Lung (tissue), 12 donors: Measurements from ENCODE around the gene CRYBA4. TPM values are rescaled to one million over a fixed set of nuclear protein-coding genes. Genes with fewer than 3 reads are reported as not detected.

Experiments
- ATAC-seq: fragments of 200-7000 bp; cut with Tn5 transposase; one replicate; pipeline ENCODE4 v1.9.1; 2020; ENCODE audit warnings: moderate number of reproducible peaks; ENCODE audit not compliant: insufficient read depth, low FRiP score
- DNase-seq, 3 donors: peaks; one replicate each; pipeline ENCODE4 v3.0.0-alpha.2; 2013 to 2017
- H3K27ac ChIP-seq, 2 donors: one replicate each; pipeline ENCODE4 v1.5.1; 2013; ENCODE audit warnings: mild to moderate bottlenecking in 2 of 2, moderate library complexity in 2 of 2, control low read depth in 1 of 2, inconsistent platforms in 1 of 2, low read depth in 1 of 2, low read length in 1 of 2
- H3K27me3 ChIP-seq, 3 donors: one replicate each; pipeline ENCODE4 v1.5.1; 2013; ENCODE audit warnings: low read length in 2 of 3; ENCODE audit not compliant: control insufficient read depth in 3 of 3, insufficient read depth in 3 of 3
- H3K36me3 ChIP-seq, 4 donors: one replicate each; pipeline ENCODE4 v1.5.1; 2013; ENCODE audit warnings: low read length in 4 of 4, mild to moderate bottlenecking in 1 of 4, moderate library complexity in 1 of 4; ENCODE audit not compliant: control insufficient read depth in 4 of 4, insufficient read depth in 4 of 4
- H3K4me1 ChIP-seq, 5 donors: one replicate each; pipeline ENCODE4 v1.5.1; 2013; ENCODE audit warnings: low read length in 5 of 5, mild to moderate bottlenecking in 2 of 5, moderate library complexity in 1 of 5; ENCODE audit not compliant: control insufficient read depth in 5 of 5, insufficient read depth in 5 of 5
- H3K4me3 ChIP-seq: one replicate; pipeline ENCODE4 v1.5.1; 2013; ENCODE audit warnings: mild to moderate bottlenecking, control low read depth, moderate library complexity
- H3K9ac ChIP-seq, 2 donors: one replicate each; pipeline ENCODE4 v1.5.1; 2013; ENCODE audit warnings: low read length in 2 of 2, control low read depth in 1 of 2; ENCODE audit not compliant: insufficient read depth in 1 of 2
- H3K9me3 ChIP-seq, 4 donors: one replicate each; pipeline ENCODE4 v1.5.1; 2013; ENCODE audit warnings: low read length in 3 of 4, mild to moderate bottlenecking in 1 of 4, moderate library complexity in 1 of 4; ENCODE audit not compliant: control insufficient read depth in 4 of 4, insufficient read depth in 3 of 4
- WGBS, 2 donors: extraction: QIAGEN DNeasy Blood & Tissue Kit; methylation state at CpG; one replicate each; pipeline ENCODE4 v1.1.7; 2013; 5-methylcytosine and 5-hydroxymethylcytosine counted together
- polyA plus RNA-seq, 2 donors: library from polyadenylated mRNA; stranded (reverse); fragments of 200-250 nt; gene quantifications; one replicate each; pipeline ENCODE4 v1.2.1, GENCODE V29; 2013
- total RNA-seq, 2 donors: library from RNA; depleted of rRNA in 1 of 2; stranded (reverse); fragments of >200 nt in 1 of 2; gene quantifications; one replicate each; pipeline ENCODE4 v1.2.1, GENCODE V29; 2014 to 2021
- TF ChIP-seq, protein P1 (sequence below): IDR thresholded peaks from 2 replicates; pipeline ENCODE4 v1.5.1; 2012; ENCODE audit warnings: mild to moderate bottlenecking; ENCODE audit errors: control extremely low read depth, extremely low read depth
- donor health status: control.
- donor health status: control.
- donor health status: Bipolar disorder and iron deficiency.
- donor health status: healthy.
- donor health status: DM: yes; HTN: yes; CAD: no.

The CRYBA4 gene
- total and polyA plus RNA-seq, 4 donors = 0.06 to 0.22 TPM; not detected in 2

DNA sequence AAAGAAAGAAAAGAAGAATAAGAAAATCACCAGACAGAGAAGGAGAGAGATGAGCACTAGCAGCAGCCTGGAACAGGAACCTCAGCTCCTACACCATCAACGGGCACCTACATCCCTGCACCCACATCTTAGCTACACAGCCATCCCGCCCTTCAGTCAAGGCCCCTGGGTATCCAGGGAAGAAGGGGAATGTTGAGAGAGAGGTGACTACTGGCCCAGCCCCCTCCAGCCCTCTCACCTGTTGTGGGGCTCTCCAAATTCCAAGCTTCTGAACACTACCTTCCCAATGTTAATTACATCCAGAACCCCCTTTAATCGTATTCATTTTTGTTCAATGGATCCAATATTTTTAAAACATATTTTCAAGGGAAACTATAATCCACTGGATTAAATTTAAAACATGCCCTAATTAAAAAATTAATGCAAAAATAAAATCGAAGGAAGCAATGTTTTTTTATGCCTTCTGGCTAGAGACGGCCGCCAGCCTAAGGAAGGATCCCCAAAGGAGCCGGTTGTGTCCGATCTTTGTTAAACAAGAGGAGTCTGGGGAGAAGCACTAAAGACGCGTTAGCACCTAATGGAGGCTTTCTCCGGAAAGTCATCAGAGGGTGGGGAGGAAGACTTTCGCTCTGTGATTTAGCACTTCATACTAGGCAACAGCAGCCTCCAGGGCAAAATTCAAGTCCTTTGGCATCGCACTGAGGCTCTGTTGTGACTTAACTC lies 41.4 kb upstream of the CRYBA4 start:
- DNase-seq (no peak), ATAC-seq (no peak)
- Histone ChIP-seq H3K9me3 (no peaks in the 10 kb centered on the region), H3K4me3 (no peak overlapping the region), H3K27me3 (no peaks in the 10 kb centered on the region), H3K36me3 (peaks cover 0 to 8% (median 0%) of the 10 kb centered on the region in 4 donors), H3K4me1 (peaks cover 0 to 22% (median 0%) of the 10 kb centered on the region in 5 donors), H3K9ac (no peak overlapping the region), H3K27ac (peak overlapping the region in 1 of 2 donors; percentile 24)
- TF ChIP-seq, protein P1, sequence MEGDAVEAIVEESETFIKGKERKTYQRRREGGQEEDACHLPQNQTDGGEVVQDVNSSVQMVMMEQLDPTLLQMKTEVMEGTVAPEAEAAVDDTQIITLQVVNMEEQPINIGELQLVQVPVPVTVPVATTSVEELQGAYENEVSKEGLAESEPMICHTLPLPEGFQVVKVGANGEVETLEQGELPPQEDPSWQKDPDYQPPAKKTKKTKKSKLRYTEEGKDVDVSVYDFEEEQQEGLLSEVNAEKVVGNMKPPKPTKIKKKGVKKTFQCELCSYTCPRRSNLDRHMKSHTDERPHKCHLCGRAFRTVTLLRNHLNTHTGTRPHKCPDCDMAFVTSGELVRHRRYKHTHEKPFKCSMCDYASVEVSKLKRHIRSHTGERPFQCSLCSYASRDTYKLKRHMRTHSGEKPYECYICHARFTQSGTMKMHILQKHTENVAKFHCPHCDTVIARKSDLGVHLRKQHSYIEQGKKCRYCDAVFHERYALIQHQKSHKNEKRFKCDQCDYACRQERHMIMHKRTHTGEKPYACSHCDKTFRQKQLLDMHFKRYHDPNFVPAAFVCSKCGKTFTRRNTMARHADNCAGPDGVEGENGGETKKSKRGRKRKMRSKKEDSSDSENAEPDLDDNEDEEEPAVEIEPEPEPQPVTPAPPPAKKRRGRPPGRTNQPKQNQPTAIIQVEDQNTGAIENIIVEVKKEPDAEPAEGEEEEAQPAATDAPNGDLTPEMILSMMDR = no peak
- 66 to 86% methylated on average over 13 of the region's 13 CpGs for WGBS, 2 donors

DNA sequence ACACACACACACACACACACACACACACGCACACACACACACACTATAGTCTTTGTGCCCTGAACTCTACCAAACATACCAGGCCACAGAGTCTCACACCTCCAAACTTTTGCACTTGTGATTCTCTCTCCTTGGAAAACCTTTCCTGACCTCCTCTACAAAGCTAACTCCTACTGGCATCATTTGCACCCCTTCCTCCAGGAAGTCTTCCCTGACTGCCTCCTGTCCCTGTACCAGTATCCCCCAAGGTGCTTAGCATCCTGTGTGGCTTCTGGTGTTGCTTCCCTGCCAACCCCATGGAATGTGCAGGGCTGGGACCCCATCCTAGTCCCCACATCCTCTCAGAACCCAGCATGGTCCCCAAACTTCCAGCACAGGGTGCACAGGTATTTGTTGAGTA lies 40.7 kb upstream of the CRYBA4 start:
- H3K9me3 ChIP-seq = no peaks in the 10 kb centered on the region
- no peaks in the 10 kb centered on the region for H3K27me3 ChIP-seq
- peaks cover 0 to 22% (median 0%) of the 10 kb centered on the region in 5 donors for H3K4me1 ChIP-seq
- TF ChIP-seq, protein P1 = no peak
- H3K4me3 ChIP-seq = no peak overlapping the region
- WGBS, 2 donors = 50 to 95% methylated on average over 1 of the region's 1 CpG
- DNase-seq = no peak
- no peak overlapping the region for H3K9ac ChIP-seq
- H3K36me3 ChIP-seq = peaks cover 0 to 8% (median 0%) of the 10 kb centered on the region in 4 donors
- peak overlapping the region in 1 of 2 donors; percentile 24 for H3K27ac ChIP-seq
- no peak for ATAC-seq

DNA sequence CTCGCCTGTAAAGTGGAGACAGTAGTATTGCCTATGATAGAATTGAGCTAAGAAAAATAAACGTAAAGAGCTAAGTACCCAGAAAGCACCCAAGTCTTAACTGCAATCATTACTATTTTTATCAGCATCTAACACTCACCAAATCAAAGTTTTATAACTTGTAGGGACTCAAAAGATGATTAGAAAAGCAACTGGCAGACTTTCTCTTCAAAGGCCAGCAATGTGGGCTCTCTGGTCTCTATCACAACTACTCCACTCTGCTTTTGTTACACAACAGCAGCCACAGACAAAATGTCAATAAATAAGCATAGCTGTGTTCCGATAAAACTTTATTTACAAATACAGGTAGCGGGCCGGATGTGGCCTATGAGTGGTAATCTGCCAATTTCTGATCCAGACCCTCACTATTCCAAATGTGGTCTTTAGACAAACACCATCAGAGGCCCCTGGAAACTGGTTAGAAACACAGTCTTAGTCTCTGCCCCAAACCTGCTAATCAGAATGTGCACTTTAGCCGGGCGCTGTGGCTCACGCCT lies 40.1 kb upstream of the CRYBA4 start:
- H3K9ac ChIP-seq = no peak overlapping the region
- H3K36me3 ChIP-seq = peaks cover 0 to 8% (median 0%) of the 10 kb centered on the region in 4 donors
- peaks cover 0 to 24% (median 0%) of the 10 kb centered on the region in 5 donors for H3K4me1 ChIP-seq
- 95 to 97% methylated on average over 8 of the region's 8 CpGs for WGBS, 2 donors
- H3K27ac ChIP-seq = no peak overlapping the region
- H3K9me3 ChIP-seq = no peaks in the 10 kb centered on the region
- ATAC-seq (no peak), DNase-seq (no peak)
- no peaks in the 10 kb centered on the region for H3K27me3 ChIP-seq
- no peak overlapping the region for H3K4me3 ChIP-seq
- TF ChIP-seq, protein P1 = no peak
